Skin epidermis (tissue), 12 donors: ENCODE data around the gene ZKSCAN1.
A peak's percentile ranks its signal among the peaks of the same experiment; 100 is the strongest.

Source experiments
- H3K27ac ChIP-seq, 21 experiments: fragments of 200-600 bp; sonication (generic) in 11 of 21; one replicate each; pipeline ENCODE4 v1.5.0; 2020; ENCODE audit warnings: mild to moderate bottlenecking in 3 of 21, inconsistent platforms in 2 of 21, moderate library complexity in 2 of 21
- H3K4me3 ChIP-seq, 7 experiments: fragments of 200-600 bp; sonication (generic) in 2 of 7; one replicate each; pipeline ENCODE4 v1.5.0; 2020; ENCODE audit warnings: inconsistent platforms in 2 of 7, mild to moderate bottlenecking in 2 of 7, moderate library complexity in 1 of 7

The ZKSCAN1 gene

GRCh38 chr7:100029596-100029995, 14.2 kb downstream of the ZKSCAN1 start:
- H3K4me3 ChIP-seq: no peak overlapping the region
- H3K27ac ChIP-seq: no peak overlapping the region

DNA sequence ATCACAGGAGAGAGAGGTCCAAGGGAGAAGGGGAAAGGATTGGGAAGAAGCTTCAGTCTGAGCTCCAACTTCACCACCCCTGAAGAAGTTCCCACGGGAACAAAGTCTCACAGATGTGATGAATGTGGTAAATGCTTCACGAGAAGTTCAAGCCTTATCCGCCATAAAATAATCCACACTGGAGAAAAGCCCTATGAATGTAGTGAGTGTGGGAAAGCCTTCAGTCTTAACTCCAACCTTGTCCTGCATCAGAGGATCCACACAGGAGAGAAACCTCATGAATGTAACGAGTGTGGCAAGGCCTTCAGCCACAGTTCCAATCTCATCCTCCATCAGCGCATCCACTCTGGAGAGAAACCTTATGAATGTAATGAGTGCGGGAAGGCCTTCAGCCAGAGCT, 18.1 kb downstream of the ZKSCAN1 start:
- no peak overlapping the region for H3K27ac ChIP-seq
- no peak overlapping the region for H3K4me3 ChIP-seq

DNA sequence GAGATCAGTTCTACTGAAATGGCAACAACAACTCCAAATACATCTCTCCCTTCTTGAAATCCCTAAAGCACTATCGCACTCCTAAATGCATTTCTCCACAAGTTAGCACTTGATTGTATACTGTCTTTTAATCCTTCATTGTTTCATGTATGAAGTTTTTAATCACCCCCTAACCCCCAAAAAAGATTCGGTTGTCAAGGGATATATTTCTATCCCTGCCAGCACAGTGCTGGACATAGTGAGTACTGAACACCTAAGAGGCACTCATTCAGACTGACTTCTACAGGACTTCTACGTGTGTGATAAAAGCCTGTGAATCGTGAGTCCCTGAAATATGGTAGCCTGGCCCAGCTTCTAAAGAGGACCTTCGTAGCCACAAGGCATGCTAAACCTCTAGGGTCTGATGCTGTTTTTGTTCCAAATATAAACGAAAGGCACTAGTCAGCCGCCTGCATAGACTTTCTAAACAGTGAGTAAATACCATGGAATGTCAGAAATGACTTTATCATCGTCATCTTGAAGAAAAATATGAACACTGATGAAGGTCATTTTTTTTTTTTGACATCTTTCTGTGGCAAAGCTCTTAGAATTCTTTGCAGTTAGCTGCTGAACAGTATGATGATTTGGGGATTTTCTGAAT, 19.6 kb downstream of the ZKSCAN1 start:
- Histone ChIP-seq H3K27ac (no peak overlapping the region), H3K4me3 (no peak overlapping the region)

DNA sequence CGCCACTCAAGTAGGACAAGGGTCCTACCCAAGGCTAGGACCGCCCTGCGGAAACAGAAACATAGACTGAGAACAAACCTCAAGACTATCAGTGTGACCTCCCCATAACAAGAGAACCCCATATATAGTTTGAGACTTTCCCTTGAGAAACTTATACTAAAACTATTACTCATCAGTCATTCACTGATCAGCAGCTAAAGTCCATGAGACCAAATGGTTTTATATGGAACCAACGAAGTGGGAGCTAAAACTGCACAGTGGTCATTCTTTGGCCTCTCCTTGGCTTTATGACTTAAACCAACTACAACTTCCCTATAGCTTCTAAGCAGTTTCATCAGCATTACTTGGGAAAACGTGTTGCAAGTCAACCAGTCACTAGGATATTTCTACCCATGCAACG, 20.5 kb downstream of the ZKSCAN1 start:
- no peak overlapping the region for H3K4me3 ChIP-seq
- no peak overlapping the region for H3K27ac ChIP-seq

DNA sequence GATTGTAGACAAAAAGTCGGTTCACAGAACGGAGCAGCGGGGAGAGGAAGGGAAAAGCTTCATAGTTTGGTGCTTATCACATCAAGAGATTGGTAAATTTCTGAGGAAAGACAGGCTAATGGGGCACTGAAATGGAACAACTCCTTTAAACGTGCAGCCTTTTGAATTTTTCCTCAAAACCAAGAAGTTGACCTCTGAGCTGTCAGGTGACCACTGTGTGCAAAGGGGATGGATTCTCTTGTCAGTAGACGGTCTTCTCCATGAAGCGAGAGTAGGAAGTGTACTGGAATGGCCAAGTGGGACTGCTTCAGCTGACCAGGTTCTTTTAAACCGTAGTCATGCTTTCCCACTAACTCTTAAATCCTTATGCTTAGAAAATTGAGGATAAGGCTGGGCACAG, 22.9 kb downstream of the ZKSCAN1 start:
- Histone ChIP-seq H3K4me3 (no peak overlapping the region), H3K27ac (no peak overlapping the region)

GRCh38 chr7:100040575-100040974, 25.2 kb downstream of the ZKSCAN1 start:
- Histone ChIP-seq H3K27ac (no peak overlapping the region), H3K4me3 (no peak overlapping the region)

DNA sequence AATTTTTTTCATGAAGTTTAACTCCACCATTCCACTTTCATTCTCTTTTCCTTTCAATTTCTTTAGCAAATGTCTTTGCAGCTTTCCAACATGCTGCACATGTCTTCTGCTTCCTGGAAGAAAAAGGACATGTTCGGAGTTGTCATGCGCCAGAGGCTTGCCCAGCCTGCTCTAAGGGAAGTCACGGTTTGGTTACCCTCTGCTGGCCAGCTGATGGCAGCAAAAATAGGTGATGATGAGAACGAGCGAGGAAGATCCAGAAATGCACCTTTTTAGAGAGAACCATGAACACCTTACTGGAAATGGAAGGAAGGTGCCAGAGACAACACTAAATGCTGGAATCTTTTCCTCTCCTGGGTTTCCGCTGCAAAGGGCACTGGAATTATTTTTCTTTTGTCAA, 29.3 kb downstream of the ZKSCAN1 start:
- no peak overlapping the region for H3K4me3 ChIP-seq
- no peak overlapping the region for H3K27ac ChIP-seq

GRCh38 chr7:100048680-100049079, 33.3 kb downstream of the ZKSCAN1 start:
- no peak overlapping the region for H3K4me3 ChIP-seq
- peak overlapping the region in 2 of 21 experiments; percentile 88 to 98 for H3K27ac ChIP-seq

GRCh38 chr7:100049441-100050291, 34.3 kb downstream of the ZKSCAN1 start, which contains the start of gene ZSCAN21:
TSS of gene ZSCAN21 (plus strand) at chr7:100049774. CDS start at chr7:100057007, 7,233 bp downstream.
- Histone ChIP-seq H3K4me3 (peak within 1 kb of the TSS; percentile 61 to 90 (median 76)), H3K27ac (peak within 1 kb of the TSS; percentile 76 to 98 (median 91))

DNA sequence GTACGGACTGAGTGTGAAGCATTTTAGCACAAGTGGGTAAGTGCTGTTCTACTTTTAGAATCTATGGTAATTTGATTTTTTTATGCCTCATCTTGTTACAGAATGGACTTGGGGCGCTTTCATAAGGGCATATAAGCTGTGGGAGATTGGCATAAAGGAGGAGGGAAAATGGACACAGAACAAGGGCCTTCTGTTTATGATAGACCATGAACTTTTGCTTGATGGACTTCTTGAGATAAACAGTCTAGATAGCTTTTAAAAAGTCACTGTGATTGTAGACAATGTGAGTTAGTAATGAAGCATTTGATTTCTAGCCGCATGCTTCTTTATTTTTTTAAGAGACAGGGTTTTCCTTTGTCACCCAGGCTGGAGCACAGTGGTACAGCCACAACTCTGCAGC, 36.2 kb downstream of the ZKSCAN1 start:
- H3K4me3 ChIP-seq: no peak overlapping the region
- H3K27ac ChIP-seq: no peak overlapping the region

DNA sequence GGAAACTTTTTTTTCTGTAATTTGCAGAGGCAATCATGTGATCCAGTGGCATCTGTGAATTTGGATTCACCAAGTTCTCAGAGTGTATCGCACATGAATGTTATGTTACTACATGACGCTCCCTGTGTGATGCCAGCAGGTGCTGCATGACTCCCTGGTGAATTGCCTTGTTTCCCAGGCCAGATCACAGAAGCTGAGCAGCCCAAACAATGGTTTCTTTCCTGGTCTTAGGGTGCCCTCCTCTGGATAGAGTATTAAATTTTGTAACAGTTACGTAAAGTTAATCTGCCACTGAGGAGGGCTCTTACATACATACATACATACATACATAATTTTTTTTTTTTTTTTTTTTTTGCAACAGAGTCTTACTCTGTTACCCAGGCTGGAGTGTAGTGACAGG, 37.8 kb downstream of the ZKSCAN1 start:
- Histone ChIP-seq H3K4me3 (no peak overlapping the region), H3K27ac (no peak overlapping the region)

GRCh38 chr7:100057006-100057405, 41.6 kb downstream of the ZKSCAN1 start:
- H3K4me3 ChIP-seq: no peak overlapping the region
- no peak overlapping the region for H3K27ac ChIP-seq

DNA sequence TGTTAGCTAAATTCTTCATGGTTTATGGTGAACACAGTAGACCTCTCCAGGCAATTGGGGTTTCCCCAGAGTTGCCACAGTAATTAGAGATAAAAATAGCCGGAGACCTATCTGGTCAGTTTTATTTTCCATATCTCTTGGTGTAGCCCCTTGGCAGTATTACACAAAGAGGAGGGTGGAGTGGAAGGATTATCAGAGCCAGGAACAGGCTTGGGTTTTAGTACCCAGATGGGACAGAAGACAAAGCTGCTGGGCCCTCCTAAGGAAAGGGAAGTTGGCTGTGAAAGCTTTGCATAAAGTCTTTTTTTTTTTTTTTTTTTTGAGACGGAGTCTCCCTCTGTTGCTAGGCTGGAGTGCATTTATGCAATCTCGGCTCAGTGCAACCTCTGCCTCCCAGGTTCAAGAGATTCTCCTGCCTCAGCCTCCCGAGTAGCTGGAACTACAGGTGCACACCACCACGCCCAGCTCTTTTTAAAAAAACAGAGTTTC, 43.9 kb downstream of the ZKSCAN1 start:
- no peak overlapping the region for H3K27ac ChIP-seq
- H3K4me3 ChIP-seq: no peak overlapping the region

DNA sequence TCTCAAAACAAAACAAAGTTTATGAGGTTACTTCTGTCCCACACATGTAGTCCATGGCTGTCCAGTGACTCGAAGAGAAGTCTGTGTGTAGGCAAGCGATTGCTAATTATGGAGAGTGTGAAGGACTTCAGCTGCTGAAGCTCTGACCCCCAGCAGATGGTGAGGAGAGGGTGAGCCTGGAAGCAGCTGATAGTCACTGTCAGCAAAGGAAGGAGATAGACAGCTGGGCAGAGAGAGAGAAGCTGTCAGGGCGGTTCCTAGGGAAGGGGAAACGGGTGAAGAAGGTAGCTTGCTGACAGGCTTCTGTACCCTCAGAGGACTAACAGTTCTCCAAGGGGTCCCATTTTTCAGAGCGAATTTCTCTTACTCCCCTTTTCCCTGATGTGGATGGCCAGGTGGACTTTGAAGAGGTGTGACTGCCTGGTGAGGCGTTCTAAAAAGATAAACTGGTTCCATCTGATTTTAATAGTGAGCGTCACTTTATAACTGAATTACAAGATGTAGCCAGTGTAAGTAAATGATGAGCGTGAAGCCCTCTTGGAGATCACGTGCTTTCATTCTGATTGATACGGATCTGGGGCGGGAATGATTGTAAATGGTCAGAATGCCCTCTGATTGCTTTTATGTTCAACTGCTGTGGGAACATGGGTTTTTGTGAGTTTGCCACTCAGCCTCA, 46.3 kb downstream of the ZKSCAN1 start:
- no peak overlapping the region for H3K27ac ChIP-seq
- no peak overlapping the region for H3K4me3 ChIP-seq

DNA sequence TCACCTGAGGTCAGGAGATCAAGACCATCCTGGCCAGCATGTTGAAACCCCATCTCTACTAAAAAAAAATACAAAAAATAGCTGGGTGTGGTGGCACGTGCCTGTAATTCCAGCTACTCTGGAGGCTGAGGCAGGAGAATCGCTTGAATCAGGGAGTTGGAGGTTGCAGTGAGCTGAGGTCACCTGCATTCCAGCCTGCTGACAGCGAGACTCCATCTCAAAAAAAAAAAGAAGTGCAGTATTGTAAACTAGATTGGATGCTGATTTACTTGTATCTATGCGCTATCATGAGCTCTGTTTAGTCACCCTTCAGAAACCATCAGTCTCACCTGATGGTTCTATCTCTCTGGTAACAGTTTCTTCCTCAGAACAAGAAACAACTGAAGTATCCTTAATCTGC, 48.0 kb downstream of the ZKSCAN1 start:
- Histone ChIP-seq H3K4me3 (no peak overlapping the region), H3K27ac (no peak overlapping the region)

- Histone ChIP-seq H3K4me3 (no peak overlapping the region), H3K27ac (no peak overlapping the region)
These were observed 48.8 kb downstream of the ZKSCAN1 start for GRCh38 chr7:100064162-100064561.

GRCh38 chr7:100065452-100066186, 50.2 kb downstream of the ZKSCAN1 start:
- no peak overlapping the region for H3K4me3 ChIP-seq
- no peak overlapping the region for H3K27ac ChIP-seq

DNA sequence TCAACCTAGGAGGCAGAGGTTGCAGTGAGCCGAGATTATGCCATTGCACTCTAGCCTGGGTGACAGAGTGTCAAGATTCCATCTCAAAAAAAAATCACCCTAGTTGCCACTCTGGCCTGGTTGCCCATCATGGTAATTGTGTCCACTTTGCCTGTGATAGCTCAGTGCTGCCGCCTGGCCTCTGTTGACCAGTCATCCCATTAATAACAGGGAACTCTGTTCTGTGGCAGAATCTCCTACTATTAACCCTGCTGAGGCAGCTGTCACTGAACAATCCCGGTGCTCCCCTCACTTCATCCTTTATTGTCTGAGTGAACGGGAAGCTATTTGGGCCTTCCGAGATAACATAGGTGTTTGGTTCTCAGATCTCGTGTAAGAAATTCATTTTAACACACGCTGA, 51.6 kb downstream of the ZKSCAN1 start:
- Histone ChIP-seq H3K4me3 (no peak overlapping the region), H3K27ac (no peak overlapping the region)

DNA sequence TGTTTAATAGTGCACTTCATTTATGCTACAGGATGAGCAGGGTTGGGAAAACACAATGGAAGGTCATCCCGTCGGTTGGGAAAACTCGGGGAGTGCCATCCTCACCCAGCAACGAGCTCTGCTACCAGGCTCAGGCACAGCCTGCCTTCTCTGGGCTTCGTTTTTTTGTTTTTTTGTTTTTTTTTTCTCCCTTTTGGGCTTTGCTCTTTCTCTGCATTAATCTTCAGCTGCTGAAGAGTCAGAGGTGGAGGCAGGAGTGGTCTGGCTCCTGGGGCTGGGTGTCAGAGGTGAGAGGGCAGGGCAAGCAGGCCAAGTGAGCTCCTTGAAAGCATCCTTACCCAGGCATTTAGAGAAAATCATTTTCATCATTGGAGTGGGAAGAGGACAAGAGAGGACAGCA, 54.6 kb downstream of the ZKSCAN1 start:
- Histone ChIP-seq H3K27ac (no peak overlapping the region), H3K4me3 (no peak overlapping the region)
